IgD-negative memory B cell (primary cell): ENCODE results near the gene USP34. TPM values are rescaled to one million over a fixed set of nuclear protein-coding genes. Genes with fewer than 3 reads are reported as not detected.
"Not testable (repeated sequence)": the region's sequence is repeated elsewhere in the genome, so short reads cannot be mapped to it uniquely, and the experiment has no call there.

Experiments
- H3K27ac Mint-ChIP-seq, 3 donors: one replicate each; pipeline ENCODE4 v1.8.0; 2020 to 2022; ENCODE audit warnings: mild to moderate bottlenecking in 3 of 3, mixed read lengths in 3 of 3, moderate library complexity in 1 of 3
- H3K27me3 Mint-ChIP-seq: one replicate; pipeline ENCODE4 v1.8.0; 2021; ENCODE audit warnings: mixed read lengths
- H3K36me3 Mint-ChIP-seq: one replicate; pipeline ENCODE4 v1.8.0; 2020; ENCODE audit warnings: mild to moderate bottlenecking, mixed read lengths
- H3K4me1 Mint-ChIP-seq, 3 donors: one replicate each; pipeline ENCODE4 v1.8.0; 2020 to 2022; ENCODE audit warnings: mixed read lengths in 3 of 3, mild to moderate bottlenecking in 1 of 3
- H3K4me3 Mint-ChIP-seq, 4 donors: one replicate each; pipeline ENCODE4 v1.8.0; 2020 to 2022; ENCODE audit warnings: mild to moderate bottlenecking in 4 of 4, mixed read lengths in 4 of 4, moderate library complexity in 3 of 4
- H3K9me3 Mint-ChIP-seq, 3 donors: one replicate each; pipeline ENCODE4 v1.8.0; 2020 to 2021; ENCODE audit warnings: mixed read lengths in 3 of 3, mild to moderate bottlenecking in 1 of 3
- polyA plus RNA-seq: library from polyadenylated mRNA; unstranded; fragments of 300-500 nt; fragmentation: Illumina TruSeq; gene quantifications from one replicate; pipeline ENCODE4 v1.2.3, GENCODE V29; 2021

The USP34 gene
- polyA plus RNA-seq, 1 donor from 2014 or later = 21.5 TPM

- no peak overlapping the region for H3K4me3 Mint-ChIP-seq
- no peak overlapping the region for H3K27ac Mint-ChIP-seq
- no peaks in the 10 kb centered on the region for H3K4me1 Mint-ChIP-seq
- peaks cover 6% of the 10 kb centered on the region for H3K36me3 Mint-ChIP-seq
- H3K27me3 Mint-ChIP-seq = no peaks in the 10 kb centered on the region
- H3K9me3 Mint-ChIP-seq = no peaks in the 10 kb centered on the region
These were observed 249.1 kb downstream of the USP34 start for GRCh38 chr2:61221819-61222218.

- Mint-ChIP-seq H3K4me1 (no peaks in the 10 kb centered on the region), H3K27ac (no peak overlapping the region), H3K27me3 (no peaks in the 10 kb centered on the region), H3K9me3 (no peaks in the 10 kb centered on the region), H3K4me3 (no peak overlapping the region), H3K36me3 (peaks cover 2% of the 10 kb centered on the region)
These were observed 250.1 kb downstream of the USP34 start for GRCh38 chr2:61220768-61221167.

GRCh38 chr2:61218817-61219170 is 252.1 kb downstream of the USP34 start:
- Mint-ChIP-seq H3K36me3 (peaks cover 2% of the 10 kb centered on the region), H3K4me1 (no peaks in the 10 kb centered on the region), H3K27ac (no peak overlapping the region), H3K27me3 (no peaks in the 10 kb centered on the region), H3K9me3 (no peaks in the 10 kb centered on the region), H3K4me3 (no peak overlapping the region)

- peaks cover 2% of the 10 kb centered on the region for H3K36me3 Mint-ChIP-seq
- no peaks in the 10 kb centered on the region for H3K9me3 Mint-ChIP-seq
- H3K4me3 Mint-ChIP-seq = no peak overlapping the region
- no peaks in the 10 kb centered on the region for H3K4me1 Mint-ChIP-seq
- H3K27me3 Mint-ChIP-seq = no peaks in the 10 kb centered on the region
- H3K27ac Mint-ChIP-seq = no peak overlapping the region
These were observed 252.6 kb downstream of the USP34 start for GRCh38 chr2:61218076-61218816.

- Mint-ChIP-seq H3K27ac (no peak overlapping the region), H3K4me1 (no peaks in the 10 kb centered on the region), H3K27me3 (no peaks in the 10 kb centered on the region), H3K4me3 (no peak overlapping the region), H3K36me3 (no peaks in the 10 kb centered on the region), H3K9me3 (no peaks in the 10 kb centered on the region)
These were observed 256.7 kb downstream of the USP34 start for GRCh38 chr2:61214171-61214570.

- Mint-ChIP-seq H3K9me3 (no peaks in the 10 kb centered on the region), H3K36me3 (peaks cover 2% of the 10 kb centered on the region), H3K4me1 (no peaks in the 10 kb centered on the region), H3K27ac (no peak overlapping the region), H3K27me3 (no peaks in the 10 kb centered on the region), H3K4me3 (no peak overlapping the region)
These were observed 260.4 kb downstream of the USP34 start for GRCh38 chr2:61210332-61210981.

- no peaks in the 10 kb centered on the region for H3K9me3 Mint-ChIP-seq
- no peak overlapping the region for H3K4me3 Mint-ChIP-seq
- peaks cover 7% of the 10 kb centered on the region for H3K36me3 Mint-ChIP-seq
- no peak overlapping the region for H3K27ac Mint-ChIP-seq
- no peaks in the 10 kb centered on the region for H3K4me1 Mint-ChIP-seq
- H3K27me3 Mint-ChIP-seq = no peaks in the 10 kb centered on the region
These were observed 265.8 kb downstream of the USP34 start for GRCh38 chr2:61205132-61205531.

GRCh38 chr2:61196671-61197070 is 274.2 kb downstream of the USP34 start:
- no peak overlapping the region for H3K4me3 Mint-ChIP-seq

GRCh38 chr2:61194646-61195045 is 276.2 kb downstream of the USP34 start:
- not testable (repeated sequence) for H3K36me3 Mint-ChIP-seq, H3K27me3 Mint-ChIP-seq, H3K4me3 Mint-ChIP-seq, H3K27ac Mint-ChIP-seq, H3K9me3 Mint-ChIP-seq
- peaks cover 4 to 11% (median 6%) of the 10 kb centered on the region in 3 donors for H3K4me1 Mint-ChIP-seq

More at GRCh38 chr2:61196671-61197070, 274.2 kb downstream of the USP34 start:
- peaks cover 3% of the 10 kb centered on the region for H3K36me3 Mint-ChIP-seq
- no peaks in the 10 kb centered on the region for H3K9me3 Mint-ChIP-seq
- no peaks in the 10 kb centered on the region for H3K27me3 Mint-ChIP-seq
- H3K27ac Mint-ChIP-seq = no peak overlapping the region
- peaks cover 4 to 11% (median 4%) of the 10 kb centered on the region in 3 donors for H3K4me1 Mint-ChIP-seq

- H3K27ac Mint-ChIP-seq = peak overlapping the region in 2 of 3 donors; percentile 43 to 63
- H3K4me1 Mint-ChIP-seq = peaks cover 4 to 11% (median 6%) of the 10 kb centered on the region in 3 donors
- no peaks in the 10 kb centered on the region for H3K27me3 Mint-ChIP-seq
- no peaks in the 10 kb centered on the region for H3K9me3 Mint-ChIP-seq
- peak overlapping the region in 1 of 4 donors; percentile 12 for H3K4me3 Mint-ChIP-seq
- H3K36me3 Mint-ChIP-seq = no peaks in the 10 kb centered on the region
These were observed 277.0 kb downstream of the USP34 start for GRCh38 chr2:61193670-61194561.

GRCh38 chr2:61187085-61187484 is 283.8 kb downstream of the USP34 start:
- peaks cover 2% of the 10 kb centered on the region for H3K36me3 Mint-ChIP-seq
- H3K27me3 Mint-ChIP-seq = no peaks in the 10 kb centered on the region
- H3K4me1 Mint-ChIP-seq = peaks cover 0 to 9% (median 9%) of the 10 kb centered on the region in 3 donors
- H3K4me3 Mint-ChIP-seq = no peak overlapping the region
- H3K27ac Mint-ChIP-seq = no peak overlapping the region
- no peaks in the 10 kb centered on the region for H3K9me3 Mint-ChIP-seq

GRCh38 chr2:61185231-61185728 is 285.6 kb downstream of the USP34 start:
- Mint-ChIP-seq H3K27me3 (no peaks in the 10 kb centered on the region), H3K36me3 (peaks cover 2% of the 10 kb centered on the region), H3K4me1 (peaks cover 0 to 22% (median 10%) of the 10 kb centered on the region in 3 donors), H3K9me3 (no peaks in the 10 kb centered on the region), H3K27ac (peak overlapping the region in 2 of 3 donors; percentile 6 to 85), H3K4me3 (peak overlapping the region in 2 of 4 donors; percentile 1 to 14)

GRCh38 chr2:61184263-61184662 is 286.6 kb downstream of the USP34 start:
- H3K4me3 Mint-ChIP-seq = no peak overlapping the region
- H3K36me3 Mint-ChIP-seq = peaks cover 2% of the 10 kb centered on the region
- no peaks in the 10 kb centered on the region for H3K9me3 Mint-ChIP-seq
- H3K27me3 Mint-ChIP-seq = no peaks in the 10 kb centered on the region
- H3K27ac Mint-ChIP-seq = no peak overlapping the region
- peaks cover 0 to 31% (median 15%) of the 10 kb centered on the region in 3 donors for H3K4me1 Mint-ChIP-seq

- H3K4me1 Mint-ChIP-seq = peaks cover 2 to 35% (median 20%) of the 10 kb centered on the region in 3 donors
- peaks cover 2% of the 10 kb centered on the region for H3K36me3 Mint-ChIP-seq
- peak overlapping the region in 1 of 3 donors; percentile 42 for H3K27ac Mint-ChIP-seq
- no peak overlapping the region for H3K4me3 Mint-ChIP-seq
- no peaks in the 10 kb centered on the region for H3K27me3 Mint-ChIP-seq
- no peaks in the 10 kb centered on the region for H3K9me3 Mint-ChIP-seq
These were observed 287.1 kb downstream of the USP34 start for GRCh38 chr2:61183795-61184194.

GRCh38 chr2:61182059-61182383 is 288.9 kb downstream of the USP34 start:
- peak overlapping the region in 1 of 4 donors; percentile 24 for H3K4me3 Mint-ChIP-seq
- no peaks in the 10 kb centered on the region for H3K27me3 Mint-ChIP-seq
- H3K36me3 Mint-ChIP-seq = peaks cover 2% of the 10 kb centered on the region
- H3K27ac Mint-ChIP-seq = peak overlapping the region in 1 of 3 donors; percentile 28
- peaks cover 9 to 42% (median 28%) of the 10 kb centered on the region in 3 donors for H3K4me1 Mint-ChIP-seq
- no peaks in the 10 kb centered on the region for H3K9me3 Mint-ChIP-seq
